ENCODE results near the gene EXOC4. TPM values are rescaled to one million over a fixed set of nuclear protein-coding genes. Genes with fewer than 3 reads are reported as not detected.
A peak's percentile ranks its signal among the peaks of the same experiment; 100 is the strongest.

The EXOC4 gene
- total and polyA plus RNA-seq, 2 of the 13 experiments (the other 11 are each of a cell fraction or from before 2014, with no cell fraction given) = 22.5 to 39.0 TPM

DNA sequence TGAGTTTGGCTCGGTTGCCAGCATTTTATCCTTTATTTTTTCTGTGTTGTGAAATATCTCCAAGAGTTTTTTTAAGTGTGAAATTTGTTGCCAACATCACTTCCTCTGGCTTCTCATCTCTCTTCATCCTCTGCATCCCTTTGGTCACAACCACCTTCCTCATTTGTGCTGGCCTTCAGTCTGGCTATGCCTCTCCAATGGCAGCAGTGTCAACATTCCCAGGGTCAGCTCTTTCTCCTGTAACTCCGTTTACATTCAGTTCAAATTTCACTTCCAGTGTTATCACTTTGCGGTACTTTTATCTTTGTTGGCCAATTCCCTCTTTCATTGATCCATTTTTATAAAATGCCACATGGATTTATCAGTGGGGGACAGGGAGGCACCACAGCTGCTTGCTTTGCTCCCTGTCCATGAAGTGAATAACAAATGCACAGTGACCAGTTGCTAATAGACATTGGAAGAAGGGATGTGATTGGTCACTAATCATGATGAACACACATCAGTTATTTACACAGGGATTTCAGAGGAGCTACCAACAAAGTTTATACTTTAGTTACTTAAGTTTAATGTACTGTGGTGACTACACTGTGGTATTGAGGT lies 562.8 kb downstream of the EXOC4 start (continued):
- TF ChIP-seq, protein P1, sequence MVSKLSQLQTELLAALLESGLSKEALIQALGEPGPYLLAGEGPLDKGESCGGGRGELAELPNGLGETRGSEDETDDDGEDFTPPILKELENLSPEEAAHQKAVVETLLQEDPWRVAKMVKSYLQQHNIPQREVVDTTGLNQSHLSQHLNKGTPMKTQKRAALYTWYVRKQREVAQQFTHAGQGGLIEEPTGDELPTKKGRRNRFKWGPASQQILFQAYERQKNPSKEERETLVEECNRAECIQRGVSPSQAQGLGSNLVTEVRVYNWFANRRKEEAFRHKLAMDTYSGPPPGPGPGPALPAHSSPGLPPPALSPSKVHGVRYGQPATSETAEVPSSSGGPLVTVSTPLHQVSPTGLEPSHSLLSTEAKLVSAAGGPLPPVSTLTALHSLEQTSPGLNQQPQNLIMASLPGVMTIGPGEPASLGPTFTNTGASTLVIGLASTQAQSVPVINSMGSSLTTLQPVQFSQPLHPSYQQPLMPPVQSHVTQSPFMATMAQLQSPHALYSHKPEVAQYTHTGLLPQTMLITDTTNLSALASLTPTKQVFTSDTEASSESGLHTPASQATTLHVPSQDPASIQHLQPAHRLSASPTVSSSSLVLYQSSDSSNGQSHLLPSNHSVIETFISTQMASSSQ (IDR thresholded peaks at IDR 0.05; ENCODE audit: low read depth) = peak; percentile 49; the same call in 1 of the 2 replicates
- TF ChIP-seq, protein P1 (CRISPR knock-in tag; IDR thresholded peaks at IDR 0.05; ENCODE audit: borderline replicate concordance) = peak; percentile 79; the same call in 1 of the 2 replicates
- TF ChIP-seq, protein P2, sequence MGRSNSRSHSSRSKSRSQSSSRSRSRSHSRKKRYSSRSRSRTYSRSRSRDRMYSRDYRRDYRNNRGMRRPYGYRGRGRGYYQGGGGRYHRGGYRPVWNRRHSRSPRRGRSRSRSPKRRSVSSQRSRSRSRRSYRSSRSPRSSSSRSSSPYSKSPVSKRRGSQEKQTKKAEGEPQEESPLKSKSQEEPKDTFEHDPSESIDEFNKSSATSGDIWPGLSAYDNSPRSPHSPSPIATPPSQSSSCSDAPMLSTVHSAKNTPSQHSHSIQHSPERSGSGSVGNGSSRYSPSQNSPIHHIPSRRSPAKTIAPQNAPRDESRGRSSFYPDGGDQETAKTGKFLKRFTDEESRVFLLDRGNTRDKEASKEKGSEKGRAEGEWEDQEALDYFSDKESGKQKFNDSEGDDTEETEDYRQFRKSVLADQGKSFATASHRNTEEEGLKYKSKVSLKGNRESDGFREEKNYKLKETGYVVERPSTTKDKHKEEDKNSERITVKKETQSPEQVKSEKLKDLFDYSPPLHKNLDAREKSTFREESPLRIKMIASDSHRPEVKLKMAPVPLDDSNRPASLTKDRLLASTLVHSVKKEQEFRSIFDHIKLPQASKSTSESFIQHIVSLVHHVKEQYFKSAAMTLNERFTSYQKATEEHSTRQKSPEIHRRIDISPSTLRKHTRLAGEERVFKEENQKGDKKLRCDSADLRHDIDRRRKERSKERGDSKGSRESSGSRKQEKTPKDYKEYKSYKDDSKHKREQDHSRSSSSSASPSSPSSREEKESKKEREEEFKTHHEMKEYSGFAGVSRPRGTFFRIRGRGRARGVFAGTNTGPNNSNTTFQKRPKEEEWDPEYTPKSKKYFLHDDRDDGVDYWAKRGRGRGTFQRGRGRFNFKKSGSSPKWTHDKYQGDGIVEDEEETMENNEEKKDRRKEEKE (IDR thresholded peaks at IDR 0.05) = no peak
- TF ChIP-seq, protein P3, sequence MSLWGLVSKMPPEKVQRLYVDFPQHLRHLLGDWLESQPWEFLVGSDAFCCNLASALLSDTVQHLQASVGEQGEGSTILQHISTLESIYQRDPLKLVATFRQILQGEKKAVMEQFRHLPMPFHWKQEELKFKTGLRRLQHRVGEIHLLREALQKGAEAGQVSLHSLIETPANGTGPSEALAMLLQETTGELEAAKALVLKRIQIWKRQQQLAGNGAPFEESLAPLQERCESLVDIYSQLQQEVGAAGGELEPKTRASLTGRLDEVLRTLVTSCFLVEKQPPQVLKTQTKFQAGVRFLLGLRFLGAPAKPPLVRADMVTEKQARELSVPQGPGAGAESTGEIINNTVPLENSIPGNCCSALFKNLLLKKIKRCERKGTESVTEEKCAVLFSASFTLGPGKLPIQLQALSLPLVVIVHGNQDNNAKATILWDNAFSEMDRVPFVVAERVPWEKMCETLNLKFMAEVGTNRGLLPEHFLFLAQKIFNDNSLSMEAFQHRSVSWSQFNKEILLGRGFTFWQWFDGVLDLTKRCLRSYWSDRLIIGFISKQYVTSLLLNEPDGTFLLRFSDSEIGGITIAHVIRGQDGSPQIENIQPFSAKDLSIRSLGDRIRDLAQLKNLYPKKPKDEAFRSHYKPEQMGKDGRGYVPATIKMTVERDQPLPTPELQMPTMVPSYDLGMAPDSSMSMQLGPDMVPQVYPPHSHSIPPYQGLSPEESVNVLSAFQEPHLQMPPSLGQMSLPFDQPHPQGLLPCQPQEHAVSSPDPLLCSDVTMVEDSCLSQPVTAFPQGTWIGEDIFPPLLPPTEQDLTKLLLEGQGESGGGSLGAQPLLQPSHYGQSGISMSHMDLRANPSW (CRISPR knock-in tag; IDR thresholded peaks at IDR 0.05; ENCODE audit: borderline replicate concordance) = 0 out of 2 replicates have a peak, but pooled peaks have one; percentile 50
- TF ChIP-seq, protein P4, sequence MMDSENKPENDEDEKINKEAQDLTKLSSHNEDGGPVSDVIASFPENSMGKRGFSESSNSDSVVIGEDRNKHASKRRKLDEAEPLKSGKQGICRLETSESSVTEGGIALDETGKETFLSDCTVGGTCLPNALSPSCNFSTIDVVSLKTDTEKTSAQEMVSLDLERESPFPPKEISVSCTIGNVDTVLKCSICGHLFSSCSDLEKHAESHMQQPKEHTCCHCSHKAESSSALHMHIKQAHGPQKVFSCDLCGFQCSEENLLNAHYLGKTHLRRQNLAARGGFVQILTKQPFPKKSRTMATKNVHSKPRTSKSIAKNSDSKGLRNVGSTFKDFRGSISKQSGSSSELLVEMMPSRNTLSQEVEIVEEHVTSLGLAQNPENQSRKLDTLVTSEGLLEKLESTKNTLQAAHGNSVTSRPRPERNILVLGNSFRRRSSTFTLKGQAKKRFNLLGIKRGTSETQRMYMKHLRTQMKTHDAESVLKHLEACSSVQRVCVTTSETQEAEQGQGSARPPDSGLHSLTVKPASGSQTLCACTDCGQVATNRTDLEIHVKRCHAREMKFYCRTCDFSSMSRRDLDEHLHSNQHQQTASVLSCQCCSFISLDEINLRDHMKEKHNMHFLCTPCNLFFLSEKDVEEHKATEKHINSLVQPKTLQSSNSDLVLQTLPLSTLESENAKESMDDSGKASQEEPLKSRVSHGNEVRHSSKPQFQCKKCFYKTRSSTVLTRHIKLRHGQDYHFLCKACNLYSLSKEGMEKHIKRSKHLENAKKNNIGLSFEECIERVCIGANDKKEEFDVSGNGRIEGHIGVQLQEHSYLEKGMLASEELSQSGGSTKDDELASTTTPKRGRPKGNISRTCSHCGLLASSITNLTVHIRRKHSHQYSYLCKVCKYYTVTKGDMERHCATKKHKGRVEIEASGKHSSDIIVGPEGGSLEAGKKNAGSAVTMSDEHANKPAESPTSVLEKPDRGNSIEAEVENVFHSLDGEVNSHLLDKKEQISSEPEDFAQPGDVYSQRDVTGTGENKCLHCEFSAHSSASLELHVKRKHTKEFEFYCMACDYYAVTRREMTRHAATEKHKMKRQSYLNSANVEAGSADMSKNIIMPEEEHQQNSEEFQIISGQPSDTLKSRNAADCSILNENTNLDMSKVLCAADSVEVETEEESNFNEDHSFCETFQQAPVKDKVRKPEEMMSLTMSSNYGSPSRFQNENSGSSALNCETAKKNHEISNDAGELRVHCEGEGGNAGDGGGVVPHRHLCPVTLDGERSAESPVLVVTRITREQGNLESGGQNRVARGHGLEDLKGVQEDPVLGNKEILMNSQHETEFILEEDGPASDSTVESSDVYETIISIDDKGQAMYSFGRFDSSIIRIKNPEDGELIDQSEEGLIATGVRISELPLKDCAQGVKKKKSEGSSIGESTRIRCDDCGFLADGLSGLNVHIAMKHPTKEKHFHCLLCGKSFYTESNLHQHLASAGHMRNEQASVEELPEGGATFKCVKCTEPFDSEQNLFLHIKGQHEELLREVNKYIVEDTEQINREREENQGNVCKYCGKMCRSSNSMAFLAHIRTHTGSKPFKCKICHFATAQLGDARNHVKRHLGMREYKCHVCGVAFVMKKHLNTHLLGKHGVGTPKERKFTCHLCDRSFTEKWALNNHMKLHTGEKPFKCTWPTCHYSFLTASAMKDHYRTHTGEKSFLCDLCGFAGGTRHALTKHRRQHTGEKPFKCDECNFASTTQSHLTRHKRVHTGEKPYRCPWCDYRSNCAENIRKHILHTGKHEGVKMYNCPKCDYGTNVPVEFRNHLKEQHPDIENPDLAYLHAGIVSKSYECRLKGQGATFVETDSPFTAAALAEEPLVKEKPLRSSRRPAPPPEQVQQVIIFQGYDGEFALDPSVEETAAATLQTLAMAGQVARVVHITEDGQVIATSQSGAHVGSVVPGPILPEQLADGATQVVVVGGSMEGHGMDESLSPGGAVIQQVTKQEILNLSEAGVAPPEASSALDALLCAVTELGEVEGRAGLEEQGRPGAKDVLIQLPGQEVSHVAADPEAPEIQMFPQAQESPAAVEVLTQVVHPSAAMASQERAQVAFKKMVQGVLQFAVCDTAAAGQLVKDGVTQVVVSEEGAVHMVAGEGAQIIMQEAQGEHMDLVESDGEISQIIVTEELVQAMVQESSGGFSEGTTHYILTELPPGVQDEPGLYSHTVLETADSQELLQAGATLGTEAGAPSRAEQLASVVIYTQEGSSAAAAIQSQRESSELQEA (CRISPR knock-in tag; IDR thresholded peaks at IDR 0.05; ENCODE audit: not compliant biosample characterization) = no peak
- peak; percentile 68; the same call in 1 of the 2 replicates for TF ChIP-seq ETV5 (CRISPR knock-in tag; IDR thresholded peaks at IDR 0.05; ENCODE audit: borderline replicate concordance)
- no peak for TF ChIP-seq KAT7 (CRISPR knock-in tag; IDR thresholded peaks at IDR 0.05; ENCODE audit: borderline replicate concordance)

All from HepG2 (cell line).